ENCODE measurements around the gene HHIPL1. TPM values are rescaled to one million over a fixed set of nuclear protein-coding genes. Genes with fewer than 3 reads are reported as not detected.

The HHIPL1 gene
- total and polyA plus RNA-seq, 2 of the 8 experiments (the other 6 are each of a cell fraction or from before 2014, with no cell fraction given): 1.5 to 2.6 TPM

- TF ChIP-seq CHD7 (IDR thresholded peaks at IDR 0.05; ENCODE audit: insufficient replicate concordance, low read length) (no peak), KDM5A (IDR thresholded peaks at IDR 0.05; ENCODE audit: low read length) (no peak), EZH2 (IDR thresholded peaks at IDR 0.05; ENCODE audit: low read depth, low read length, severe bottlenecking) (no peak), E2F6 (IDR thresholded peaks at IDR 0.05) (no peak), RFX5 (IDR thresholded peaks at IDR 0.05; ENCODE audit: borderline replicate concordance, low read depth, low read length) (no peak), ATF2 (IDR thresholded peaks at IDR 0.05; ENCODE audit: low read length) (no peak), CHD1 (IDR thresholded peaks at IDR 0.05; ENCODE audit: low read depth, low read length) (no peak), SUZ12 (IDR thresholded peaks at IDR 0.05; ENCODE audit: low read length) (no peak), BRCA1 (IDR thresholded peaks at IDR 0.05; ENCODE audit: low read depth, low read length) (no peak), NRF1 (IDR thresholded peaks at IDR 0.05; ENCODE audit: low read depth, low read length) (no peak)
Measured at GRCh38 chr14:99702115-99702514, 57.2 kb downstream of the HHIPL1 start (continued).

All from H1 (cell line).